OCI-LY7 (cell line): Measurements from ENCODE around the gene NEK2.

Experiments used
- EZH2phosphoT487 ChIP-seq: fragments of 200-600 bp; sonication (generic); IDR thresholded peaks from 2 replicates; pipeline ENCODE4 v1.6.1; 2018; ENCODE audit warnings: low read depth, borderline replicate concordance, mild to moderate bottlenecking, mixed run types, antibody characterized with exemption, low read length, moderate library complexity, mixed read lengths
- TF ChIP-seq, protein P1 (sequence below): fragments of 200-600 bp; sonication (generic); conservative IDR thresholded peaks from 2 replicates; pipeline ENCODE4 v1.5.1; 2014; ENCODE audit warnings: mild to moderate bottlenecking, antibody characterized with exemption, low read length, moderate library complexity, mixed read lengths

DNA sequence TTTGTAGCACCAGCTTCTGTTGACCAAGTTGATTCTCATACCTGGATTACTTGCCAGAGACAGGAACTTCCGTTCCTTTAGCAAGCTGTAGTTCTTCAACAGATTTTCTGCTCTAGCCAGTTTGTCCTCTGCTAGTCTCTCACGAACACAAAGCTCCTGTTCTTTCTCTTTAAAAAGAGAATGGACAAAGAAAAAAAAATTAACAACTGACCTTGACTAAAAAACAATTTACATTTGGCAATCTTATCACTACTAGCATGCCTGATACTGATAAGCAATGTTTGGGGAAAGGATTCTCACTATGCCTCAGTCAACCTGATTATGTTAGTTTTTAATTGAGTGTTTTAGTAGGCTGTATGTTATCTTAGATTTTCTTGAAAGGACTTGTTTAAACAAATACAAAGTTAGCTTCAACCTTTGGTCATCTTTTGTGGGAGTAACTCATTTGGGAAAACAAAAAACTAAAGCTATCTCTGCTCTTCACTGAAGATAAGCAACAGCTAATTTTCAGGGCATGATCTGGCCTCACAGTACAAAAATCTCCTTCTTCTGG, 8.3 kb downstream of the NEK2 start:
- TF ChIP-seq, protein P1, sequence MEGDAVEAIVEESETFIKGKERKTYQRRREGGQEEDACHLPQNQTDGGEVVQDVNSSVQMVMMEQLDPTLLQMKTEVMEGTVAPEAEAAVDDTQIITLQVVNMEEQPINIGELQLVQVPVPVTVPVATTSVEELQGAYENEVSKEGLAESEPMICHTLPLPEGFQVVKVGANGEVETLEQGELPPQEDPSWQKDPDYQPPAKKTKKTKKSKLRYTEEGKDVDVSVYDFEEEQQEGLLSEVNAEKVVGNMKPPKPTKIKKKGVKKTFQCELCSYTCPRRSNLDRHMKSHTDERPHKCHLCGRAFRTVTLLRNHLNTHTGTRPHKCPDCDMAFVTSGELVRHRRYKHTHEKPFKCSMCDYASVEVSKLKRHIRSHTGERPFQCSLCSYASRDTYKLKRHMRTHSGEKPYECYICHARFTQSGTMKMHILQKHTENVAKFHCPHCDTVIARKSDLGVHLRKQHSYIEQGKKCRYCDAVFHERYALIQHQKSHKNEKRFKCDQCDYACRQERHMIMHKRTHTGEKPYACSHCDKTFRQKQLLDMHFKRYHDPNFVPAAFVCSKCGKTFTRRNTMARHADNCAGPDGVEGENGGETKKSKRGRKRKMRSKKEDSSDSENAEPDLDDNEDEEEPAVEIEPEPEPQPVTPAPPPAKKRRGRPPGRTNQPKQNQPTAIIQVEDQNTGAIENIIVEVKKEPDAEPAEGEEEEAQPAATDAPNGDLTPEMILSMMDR: no peak
- TF ChIP-seq EZH2phosphoT487: no peak
